Central memory CD8-positive, alpha-beta T cell (primary cell): Measurements from ENCODE around the gene MRTFB.
A peak's percentile ranks its signal among the peaks of the same experiment; 100 is the strongest.

Source experiments
- ATAC-seq: fragments of 150-1000 bp; cut with Tn5 transposase; replicated peaks from 2 replicates; pipeline ENCODE4 v1.10.0; 2022; ENCODE audit warnings: mild to moderate bottlenecking, moderate FRiP score, moderate number of reproducible peaks; ENCODE audit not compliant: poor library complexity, severe bottlenecking; ENCODE audit errors: extremely low read depth
- DNase-seq, 2 donors: peaks; one replicate each; pipeline ENCODE4 v3.0.0; 2021; ENCODE audit warnings: low spot score in 2 of 2
- H3K27ac Mint-ChIP-seq: one replicate; pipeline ENCODE4 v1.8.0; 2022; ENCODE audit warnings: low read depth, mild to moderate bottlenecking, moderate library complexity, mixed read lengths
- H3K27me3 Mint-ChIP-seq: one replicate; pipeline ENCODE4 v1.8.0; 2022; ENCODE audit warnings: mixed read lengths
- H3K36me3 Mint-ChIP-seq: one replicate; pipeline ENCODE4 v1.8.0; 2022; ENCODE audit warnings: mild to moderate bottlenecking, moderate library complexity, mixed read lengths; ENCODE audit not compliant: insufficient read depth
- H3K4me1 Mint-ChIP-seq: one replicate; pipeline ENCODE4 v1.8.0; 2022; ENCODE audit warnings: mixed read lengths
- H3K4me3 Mint-ChIP-seq: one replicate; pipeline ENCODE4 v1.8.0; 2022; ENCODE audit warnings: mild to moderate bottlenecking, moderate library complexity, mixed read lengths
- H3K9me3 Mint-ChIP-seq: one replicate; pipeline ENCODE4 v1.8.0; 2022; ENCODE audit warnings: mixed read lengths

Gene MRTFB

GRCh38 chr16:14309906-14310305, 238.8 kb downstream of the MRTFB start:
- Mint-ChIP-seq H3K4me1 (peaks cover 10% of the 10 kb centered on the region), H3K27me3 (peaks cover 14% of the 10 kb centered on the region), H3K4me3 (peak overlapping the region; percentile 66), H3K9me3 (no peaks in the 10 kb centered on the region), H3K36me3 (peaks cover 4% of the 10 kb centered on the region), H3K27ac (no peak overlapping the region)
- no peak for DNase-seq
- ATAC-seq = no peak

GRCh38 chr16:14310519-14310991, 239.4 kb downstream of the MRTFB start:
- peaks cover 7% of the 10 kb centered on the region for H3K27me3 Mint-ChIP-seq
- peaks cover 4% of the 10 kb centered on the region for H3K36me3 Mint-ChIP-seq
- no peaks in the 10 kb centered on the region for H3K9me3 Mint-ChIP-seq
- ATAC-seq (no peak), DNase-seq (no peak)
- H3K27ac Mint-ChIP-seq = no peak overlapping the region
- H3K4me1 Mint-ChIP-seq = peaks cover 10% of the 10 kb centered on the region
- no peak overlapping the region for H3K4me3 Mint-ChIP-seq

- no peak for DNase-seq
- H3K4me1 Mint-ChIP-seq = peaks cover 8% of the 10 kb centered on the region
- no peak overlapping the region for H3K27ac Mint-ChIP-seq
These were observed 243.0 kb downstream of the MRTFB start for GRCh38 chr16:14314116-14314515.

GRCh38 chr16:14315683-14316320, 244.7 kb downstream of the MRTFB start:
- Mint-ChIP-seq H3K36me3 (no peaks in the 10 kb centered on the region), H3K9me3 (no peaks in the 10 kb centered on the region), H3K27me3 (no peaks in the 10 kb centered on the region), H3K4me3 (no peak overlapping the region), H3K4me1 (no peaks in the 10 kb centered on the region), H3K27ac (no peak overlapping the region)
- ATAC-seq (no peak), DNase-seq (no peak)

More at GRCh38 chr16:14314116-14314515, 243.0 kb downstream of the MRTFB start:
- ATAC-seq = no peak
- Mint-ChIP-seq H3K27me3 (no peaks in the 10 kb centered on the region), H3K36me3 (peaks cover 2% of the 10 kb centered on the region), H3K9me3 (no peaks in the 10 kb centered on the region), H3K4me3 (no peak overlapping the region)
